Lung (tissue), 12 donors: ENCODE data around the gene BCR. TPM values are rescaled to one million over a fixed set of nuclear protein-coding genes. Genes with fewer than 3 reads are reported as not detected.

Experiments used
- ATAC-seq: fragments of 200-7000 bp; cut with Tn5 transposase; one replicate; pipeline ENCODE4 v1.9.1; 2020; ENCODE audit warnings: moderate number of reproducible peaks; ENCODE audit not compliant: insufficient read depth, low FRiP score
- DNase-seq, 3 donors: peaks; one replicate each; pipeline ENCODE4 v3.0.0-alpha.2; 2013 to 2017
- H3K27ac ChIP-seq, 2 donors: one replicate each; pipeline ENCODE4 v1.5.1; 2013; ENCODE audit warnings: mild to moderate bottlenecking in 2 of 2, moderate library complexity in 2 of 2, control low read depth in 1 of 2, inconsistent platforms in 1 of 2, low read depth in 1 of 2, low read length in 1 of 2
- H3K27me3 ChIP-seq, 3 donors: one replicate each; pipeline ENCODE4 v1.5.1; 2013; ENCODE audit warnings: low read length in 2 of 3; ENCODE audit not compliant: control insufficient read depth in 3 of 3, insufficient read depth in 3 of 3
- H3K36me3 ChIP-seq, 4 donors: one replicate each; pipeline ENCODE4 v1.5.1; 2013; ENCODE audit warnings: low read length in 4 of 4, mild to moderate bottlenecking in 1 of 4, moderate library complexity in 1 of 4; ENCODE audit not compliant: control insufficient read depth in 4 of 4, insufficient read depth in 4 of 4
- H3K4me1 ChIP-seq, 5 donors: one replicate each; pipeline ENCODE4 v1.5.1; 2013; ENCODE audit warnings: low read length in 5 of 5, mild to moderate bottlenecking in 2 of 5, moderate library complexity in 1 of 5; ENCODE audit not compliant: control insufficient read depth in 5 of 5, insufficient read depth in 5 of 5
- H3K4me3 ChIP-seq: one replicate; pipeline ENCODE4 v1.5.1; 2013; ENCODE audit warnings: mild to moderate bottlenecking, control low read depth, moderate library complexity
- H3K9ac ChIP-seq, 2 donors: one replicate each; pipeline ENCODE4 v1.5.1; 2013; ENCODE audit warnings: low read length in 2 of 2, control low read depth in 1 of 2; ENCODE audit not compliant: insufficient read depth in 1 of 2
- H3K9me3 ChIP-seq, 4 donors: one replicate each; pipeline ENCODE4 v1.5.1; 2013; ENCODE audit warnings: low read length in 3 of 4, mild to moderate bottlenecking in 1 of 4, moderate library complexity in 1 of 4; ENCODE audit not compliant: control insufficient read depth in 4 of 4, insufficient read depth in 3 of 4
- CTCF ChIP-seq: IDR thresholded peaks from 2 replicates; pipeline ENCODE4 v1.5.1; 2012; ENCODE audit warnings: mild to moderate bottlenecking; ENCODE audit errors: control extremely low read depth, extremely low read depth
- WGBS, 2 donors: extraction: QIAGEN DNeasy Blood & Tissue Kit; methylation state at CpG; one replicate each; pipeline ENCODE4 v1.1.7; 2013; 5-methylcytosine and 5-hydroxymethylcytosine counted together
- polyA plus RNA-seq, 2 donors: library from polyadenylated mRNA; stranded (reverse); fragments of 200-250 nt; gene quantifications; one replicate each; pipeline ENCODE4 v1.2.1, GENCODE V29; 2013
- total RNA-seq, 2 donors: library from RNA; depleted of rRNA in 1 of 2; stranded (reverse); fragments of >200 nt in 1 of 2; gene quantifications; one replicate each; pipeline ENCODE4 v1.2.1, GENCODE V29; 2014 to 2021
- donor health status: control.
- donor health status: control.
- donor health status: Bipolar disorder and iron deficiency.
- donor health status: healthy.
- donor health status: DM: yes; HTN: yes; CAD: no.

The BCR gene
- total and polyA plus RNA-seq, 4 donors, result 21.8 to 67.3 (median 31.8) TPM

- DNase-seq (no peak), ATAC-seq (no peak)
- H3K27me3 ChIP-seq, result no peaks in the 10 kb centered on the region
- H3K27ac ChIP-seq, result peak overlapping the region; percentile 5 to 34
- no peak overlapping the region for H3K4me3 ChIP-seq
- H3K9me3 ChIP-seq, result peaks cover 0 to 6% (median 0%) of the 10 kb centered on the region in 4 donors
- H3K4me1 ChIP-seq, result peaks cover 0 to 43% (median 31%) of the 10 kb centered on the region in 5 donors
- WGBS, 2 donors, result 70 to 73% methylated on average over 1 of the region's 1 CpG
- no peak overlapping the region for H3K9ac ChIP-seq
- no peak for TF ChIP-seq CTCF
- no peaks in the 10 kb centered on the region for H3K36me3 ChIP-seq
Observed at GRCh38 chr22:23227380-23227779, 47.1 kb downstream of the BCR start.

- H3K9ac ChIP-seq, result no peak overlapping the region
- H3K36me3 ChIP-seq, result no peaks in the 10 kb centered on the region
- no peak for DNase-seq
- H3K4me1 ChIP-seq, result peaks cover 0 to 34% (median 24%) of the 10 kb centered on the region in 5 donors
- H3K27me3 ChIP-seq, result no peaks in the 10 kb centered on the region
- H3K4me3 ChIP-seq, result no peak overlapping the region
- TF ChIP-seq CTCF, result no peak
- no peak overlapping the region for H3K27ac ChIP-seq
- 96 to 98% methylated on average over 2 of the region's 2 CpGs for WGBS, 2 donors
- H3K9me3 ChIP-seq, result peaks cover 0 to 6% (median 0%) of the 10 kb centered on the region in 4 donors
- no peak for ATAC-seq
Observed at GRCh38 chr22:23228503-23228902, 48.2 kb downstream of the BCR start.

GRCh38 chr22:23229646-23230045 lies 49.3 kb downstream of the BCR start:
- DNase-seq (no peak), ATAC-seq (no peak)
- H3K27ac ChIP-seq, result no peak overlapping the region
- no peak for TF ChIP-seq CTCF
- peaks cover 0 to 6% (median 0%) of the 10 kb centered on the region in 4 donors for H3K9me3 ChIP-seq
- H3K36me3 ChIP-seq, result no peaks in the 10 kb centered on the region
- WGBS, 2 donors, result 93 to 98% methylated on average over 4 of the region's 4 CpGs
- no peak overlapping the region for H3K4me3 ChIP-seq
- H3K27me3 ChIP-seq, result no peaks in the 10 kb centered on the region
- peaks cover 0 to 29% (median 24%) of the 10 kb centered on the region in 5 donors for H3K4me1 ChIP-seq
- H3K9ac ChIP-seq, result no peak overlapping the region
